ENCODE measurements around the gene LAT.

LAT gene

GRCh38 chr16:29007730-29008593 is 23.1 kb downstream of the LAT start:
- no peak for TF ChIP-seq CTCF (IDR thresholded peaks at IDR 0.05; ENCODE audit: low read depth, low read length, missing control alignments)
- peak; percentile 61 for DNase-seq
- H3K36me3 ChIP-seq (replicated peaks), result no peaks in the 10 kb centered on the region
- no peak overlapping the region for H3K4me3 ChIP-seq (ENCODE audit: low read depth, low read length)
- in situ Hi-C loops (cut with HindIII; ENCODE audit: low pct_ligation_motif_present, low sequenced_read_pairs), result no loop called here
- H3K27me3 ChIP-seq (replicated peaks), result no peaks in the 10 kb centered on the region
- no peak overlapping the region for H3K27ac ChIP-seq

GRCh38 chr16:29009050-29009837 is 24.4 kb downstream of the LAT start:
- no peak for DNase-seq
- no peaks in the 10 kb centered on the region for H3K27me3 ChIP-seq (replicated peaks)
- no peak overlapping the region for H3K4me3 ChIP-seq (ENCODE audit: low read depth, low read length)
- no peak for TF ChIP-seq CTCF (IDR thresholded peaks at IDR 0.05; ENCODE audit: low read depth, low read length, missing control alignments)
- in situ Hi-C loops (cut with HindIII; ENCODE audit: low pct_ligation_motif_present, low sequenced_read_pairs), result no loop called here
- H3K27ac ChIP-seq, result no peak overlapping the region
- no peaks in the 10 kb centered on the region for H3K36me3 ChIP-seq (replicated peaks)

GRCh38 chr16:29009838-29010166 is 24.9 kb downstream of the LAT start:
- in situ Hi-C loops (cut with HindIII; ENCODE audit: low pct_ligation_motif_present, low sequenced_read_pairs), result no loop called here
- H3K27me3 ChIP-seq (replicated peaks), result no peaks in the 10 kb centered on the region
- no peaks in the 10 kb centered on the region for H3K36me3 ChIP-seq (replicated peaks)
- no peak overlapping the region for H3K4me3 ChIP-seq (ENCODE audit: low read depth, low read length)
- H3K27ac ChIP-seq, result no peak overlapping the region
- no peak for DNase-seq
- TF ChIP-seq CTCF (IDR thresholded peaks at IDR 0.05; ENCODE audit: low read depth, low read length, missing control alignments), result no peak

GRCh38 chr16:29011112-29011511 is 26.3 kb downstream of the LAT start:
- in situ Hi-C loops (cut with HindIII; ENCODE audit: low pct_ligation_motif_present, low sequenced_read_pairs), result no loop called here
- no peak for DNase-seq
- no peaks in the 10 kb centered on the region for H3K27me3 ChIP-seq (replicated peaks)
- H3K27ac ChIP-seq, result no peak overlapping the region
- peak; percentile 25 for TF ChIP-seq CTCF (IDR thresholded peaks at IDR 0.05; ENCODE audit: low read depth, low read length, missing control alignments)
- no peak overlapping the region for H3K4me3 ChIP-seq (ENCODE audit: low read depth, low read length)
- no peaks in the 10 kb centered on the region for H3K36me3 ChIP-seq (replicated peaks)

GRCh38 chr16:29011851-29012250 is 27.0 kb downstream of the LAT start:
- no peak for TF ChIP-seq CTCF (IDR thresholded peaks at IDR 0.05; ENCODE audit: low read depth, low read length, missing control alignments)
- H3K27me3 ChIP-seq (replicated peaks), result no peaks in the 10 kb centered on the region
- no peak for DNase-seq
- H3K27ac ChIP-seq, result no peak overlapping the region
- H3K36me3 ChIP-seq (replicated peaks), result no peaks in the 10 kb centered on the region
- H3K4me3 ChIP-seq (ENCODE audit: low read depth, low read length), result no peak overlapping the region
- in situ Hi-C loops (cut with HindIII; ENCODE audit: low pct_ligation_motif_present, low sequenced_read_pairs), result no loop called here
